Effector memory CD4-positive, alpha-beta T cell (primary cell): ENCODE results near the gene MRO.
"Not testable (repeated sequence)": the region's sequence is repeated elsewhere in the genome, so short reads cannot be mapped to it uniquely, and the experiment has no call there.

Experiments used
- DNase-seq, 3 donors: peaks; one replicate each; pipeline ENCODE4 v3.0.0-alpha.2; 2020
- H3K27ac ChIP-seq: 2 replicates; pipeline ENCODE4 v1.7.0; 2013; ENCODE audit warnings: mild to moderate bottlenecking, low read length, moderate library complexity; ENCODE audit not compliant: insufficient read depth, poor library complexity, severe bottlenecking
- H3K27me3 ChIP-seq: replicated peaks from 2 replicates; pipeline ENCODE4 v1.7.0; 2013; ENCODE audit warnings: mild to moderate bottlenecking, low read length; ENCODE audit not compliant: insufficient read depth, control insufficient read depth, poor library complexity, severe bottlenecking
- H3K36me3 ChIP-seq: 2 replicates; pipeline ENCODE4 v1.7.0; 2013; ENCODE audit warnings: mild to moderate bottlenecking, low read length, moderate library complexity; ENCODE audit not compliant: control insufficient read depth, insufficient read depth
- H3K4me1 ChIP-seq: 2 replicates; pipeline ENCODE4 v1.7.0; 2013; ENCODE audit warnings: low read length, mild to moderate bottlenecking; ENCODE audit not compliant: control insufficient read depth, insufficient read depth, poor library complexity, severe bottlenecking
- H3K4me3 ChIP-seq: 2 replicates; pipeline ENCODE4 v1.7.0; 2013; ENCODE audit warnings: low read length, low read depth, mild to moderate bottlenecking; ENCODE audit not compliant: insufficient read depth, poor library complexity, severe bottlenecking
- H3K9me3 ChIP-seq: 2 replicates; pipeline ENCODE4 v1.7.0; 2013; ENCODE audit warnings: mild to moderate bottlenecking, low read length, moderate library complexity; ENCODE audit not compliant: control insufficient read depth

Gene MRO

DNA sequence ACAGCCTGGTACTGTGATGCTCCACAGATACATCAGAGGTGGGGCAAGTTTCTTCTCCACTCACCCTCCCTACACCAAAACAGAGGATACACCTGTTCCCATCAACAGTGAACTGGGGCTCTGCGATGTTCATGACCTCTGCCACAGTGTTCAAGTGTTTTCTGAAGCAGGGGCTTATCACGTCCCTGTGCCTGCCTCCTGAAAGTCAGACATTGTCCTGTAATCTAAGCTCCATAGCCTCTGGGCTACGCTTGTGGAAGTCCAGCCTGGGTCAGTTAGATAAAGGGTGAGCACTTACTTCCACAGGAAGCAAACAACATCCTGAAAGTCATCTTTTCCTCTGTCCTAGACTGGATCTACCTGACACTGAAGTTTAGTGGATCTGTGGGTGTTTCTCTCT lies 20.2 kb upstream of the MRO start:
- no peaks in the 10 kb centered on the region for H3K36me3 ChIP-seq
- no peaks in the 10 kb centered on the region for H3K9me3 ChIP-seq
- H3K27ac ChIP-seq, result no peak overlapping the region
- H3K27me3 ChIP-seq, result no peaks in the 10 kb centered on the region
- DNase-seq, result no peak
- no peak overlapping the region for H3K4me3 ChIP-seq
- no peaks in the 10 kb centered on the region for H3K4me1 ChIP-seq

DNA sequence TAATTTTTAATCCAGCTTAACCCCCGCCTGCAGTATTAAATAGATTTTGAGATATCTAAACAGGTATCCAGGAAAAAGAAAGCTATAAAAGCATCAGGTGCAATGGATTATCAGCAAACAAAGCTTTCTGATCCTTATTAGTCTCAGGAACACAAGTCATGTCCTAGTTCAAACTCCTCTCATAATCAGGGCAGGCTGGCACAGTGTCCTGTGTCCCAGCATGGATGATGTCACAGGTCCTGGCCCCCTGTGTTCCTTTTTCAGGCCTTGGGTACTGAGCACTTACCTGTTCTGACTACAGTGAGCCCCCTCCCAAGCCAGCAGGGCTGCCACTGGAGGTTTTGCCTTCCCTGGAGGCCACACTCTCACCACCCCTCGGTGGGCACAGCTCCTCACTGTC lies 19.5 kb upstream of the MRO start:
- no peaks in the 10 kb centered on the region for H3K36me3 ChIP-seq
- no peak for DNase-seq
- H3K4me1 ChIP-seq, result no peaks in the 10 kb centered on the region
- no peaks in the 10 kb centered on the region for H3K27me3 ChIP-seq
- no peaks in the 10 kb centered on the region for H3K9me3 ChIP-seq
- no peak overlapping the region for H3K4me3 ChIP-seq
- no peak overlapping the region for H3K27ac ChIP-seq

DNA sequence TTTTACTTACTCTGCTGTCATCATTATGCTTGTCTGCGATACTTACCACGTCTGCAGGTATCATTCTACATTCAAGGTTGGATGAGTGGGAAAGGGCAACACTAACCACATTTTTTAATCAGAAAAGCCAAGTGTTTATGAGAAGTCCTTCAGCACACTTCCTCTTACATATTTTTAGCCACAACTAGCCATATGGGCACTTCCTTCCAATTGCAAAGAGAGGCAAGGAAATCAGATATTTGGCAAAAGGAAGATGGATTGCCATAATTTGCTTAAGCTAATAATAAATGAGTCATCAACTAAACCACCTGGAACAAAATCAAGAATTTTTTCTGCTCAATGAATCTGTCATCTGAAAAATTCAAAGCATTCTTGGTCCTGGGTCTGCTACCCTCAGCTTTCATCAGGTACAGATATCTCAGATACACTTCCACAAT lies 16.7 kb upstream of the MRO start:
- H3K9me3 ChIP-seq, result no peaks in the 10 kb centered on the region
- no peaks in the 10 kb centered on the region for H3K36me3 ChIP-seq
- H3K4me3 ChIP-seq, result no peak overlapping the region
- H3K27me3 ChIP-seq, result no peaks in the 10 kb centered on the region
- no peak overlapping the region for H3K27ac ChIP-seq
- DNase-seq, result no peak
- no peaks in the 10 kb centered on the region for H3K4me1 ChIP-seq

DNA sequence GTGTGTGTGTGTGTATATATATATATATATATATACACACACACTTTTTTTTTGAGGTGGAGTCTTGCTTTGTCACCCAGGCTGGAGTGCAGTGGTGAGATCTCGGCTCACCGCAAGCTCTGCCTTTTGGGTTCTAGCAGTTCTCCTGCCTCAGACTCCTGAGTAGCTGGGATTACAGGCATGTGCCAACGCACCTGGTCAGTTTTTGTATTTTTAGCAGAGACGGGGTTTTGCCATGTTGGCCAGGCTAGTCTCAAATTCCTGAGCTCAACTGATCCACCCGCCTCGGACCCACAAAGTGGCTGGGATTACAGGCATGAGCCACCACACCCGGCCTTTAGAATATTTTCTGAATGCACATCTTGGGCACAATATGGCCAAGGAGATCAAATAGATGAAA lies 13.7 kb upstream of the MRO start:
- not testable (repeated sequence) for H3K9me3 ChIP-seq, H3K4me3 ChIP-seq, H3K27me3 ChIP-seq, H3K27ac ChIP-seq, DNase-seq, H3K36me3 ChIP-seq, H3K4me1 ChIP-seq

DNA sequence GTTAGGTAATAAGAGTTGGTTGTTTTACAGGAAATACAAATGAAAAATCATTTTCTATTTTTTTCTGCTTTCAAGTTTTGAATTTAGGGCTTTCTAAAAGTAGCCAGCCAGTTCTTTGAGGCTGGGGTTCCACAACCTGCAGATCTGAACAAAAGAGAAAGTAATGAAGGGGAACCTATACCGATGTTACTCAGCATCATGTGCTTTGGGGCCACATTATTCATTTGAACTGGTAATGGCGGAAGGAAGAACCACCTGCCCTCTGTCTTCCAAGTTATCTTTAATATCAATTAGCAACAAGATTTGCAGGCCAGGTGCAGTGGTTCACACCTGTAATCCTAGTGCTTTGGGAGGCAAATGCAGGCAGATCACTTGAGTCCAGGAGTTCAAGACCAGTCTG lies 12.9 kb upstream of the MRO start:
- Histone ChIP-seq H3K27ac (no peak overlapping the region), H3K9me3 (no peaks in the 10 kb centered on the region), H3K4me3 (no peak overlapping the region), H3K36me3 (no peaks in the 10 kb centered on the region), H3K27me3 (no peaks in the 10 kb centered on the region), H3K4me1 (no peaks in the 10 kb centered on the region)
- DNase-seq, result no peak

DNA sequence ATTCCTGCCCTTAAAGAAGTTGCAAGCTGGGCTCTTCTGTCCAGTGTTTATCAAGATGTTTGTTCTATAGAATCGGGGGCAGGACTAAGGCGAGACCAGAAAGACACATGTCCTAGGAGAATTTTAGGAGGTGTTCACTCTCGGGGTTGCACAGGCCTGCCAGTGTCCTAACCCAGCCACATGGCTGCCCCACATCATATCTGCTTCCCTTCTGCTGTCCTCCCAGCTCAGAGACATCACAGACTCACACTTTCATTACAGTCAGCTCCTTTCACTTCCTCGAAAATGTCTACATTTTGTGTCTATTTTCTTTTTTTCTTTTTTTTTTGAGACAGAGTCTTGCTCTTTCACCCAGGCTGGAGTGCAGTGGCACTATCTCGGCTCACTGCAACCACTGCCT lies 10.7 kb upstream of the MRO start:
- Histone ChIP-seq H3K4me3 (no peak overlapping the region), H3K27ac (no peak overlapping the region), H3K4me1 (no peaks in the 10 kb centered on the region), H3K27me3 (no peaks in the 10 kb centered on the region), H3K9me3 (no peaks in the 10 kb centered on the region), H3K36me3 (no peaks in the 10 kb centered on the region)
- DNase-seq, result no peak

DNA sequence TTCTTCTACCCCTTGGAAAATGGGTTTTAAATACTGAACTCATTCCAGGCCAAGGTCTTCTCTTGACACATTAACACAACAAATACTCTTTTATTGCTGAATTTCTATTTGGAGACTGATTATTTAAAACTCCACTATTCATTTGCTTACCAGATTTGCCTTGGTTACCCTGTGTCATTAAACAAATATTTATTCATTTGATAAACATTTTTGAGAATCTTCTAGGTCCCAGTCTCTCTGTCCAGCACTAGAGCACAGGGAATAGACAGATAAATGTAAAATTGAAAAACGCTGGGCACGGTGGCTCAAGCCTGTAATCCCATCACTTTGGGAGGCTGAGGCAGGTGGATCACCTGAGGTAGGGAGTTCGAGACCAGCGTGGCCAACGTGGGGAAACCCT lies 9.8 kb upstream of the MRO start:
- no peaks in the 10 kb centered on the region for H3K9me3 ChIP-seq
- H3K4me1 ChIP-seq, result no peaks in the 10 kb centered on the region
- no peaks in the 10 kb centered on the region for H3K36me3 ChIP-seq
- no peak overlapping the region for H3K4me3 ChIP-seq
- H3K27me3 ChIP-seq, result no peaks in the 10 kb centered on the region
- H3K27ac ChIP-seq, result no peak overlapping the region
- DNase-seq, result no peak

DNA sequence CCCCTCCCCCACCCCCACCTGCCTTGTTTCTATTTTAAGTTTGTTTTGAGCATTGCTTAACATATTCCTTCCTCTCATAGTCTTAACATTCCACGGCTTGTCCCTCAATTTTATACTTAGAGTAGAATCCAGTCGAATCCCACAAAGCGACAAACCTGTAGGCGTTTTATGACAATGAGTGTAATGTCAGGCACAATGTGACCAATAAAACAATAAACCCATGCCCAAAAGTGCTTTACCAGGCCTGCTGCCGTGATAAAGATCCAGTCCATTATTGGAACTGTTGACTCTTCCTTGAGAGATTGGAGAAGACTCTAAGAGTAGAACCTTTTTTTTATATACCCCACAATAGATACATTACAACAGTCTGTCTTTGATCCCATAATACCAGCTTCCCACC lies 6.2 kb upstream of the MRO start:
- Histone ChIP-seq H3K27me3 (no peaks in the 10 kb centered on the region), H3K9me3 (no peaks in the 10 kb centered on the region), H3K36me3 (no peaks in the 10 kb centered on the region), H3K27ac (no peak overlapping the region), H3K4me3 (no peak overlapping the region), H3K4me1 (no peaks in the 10 kb centered on the region)
- DNase-seq, result no peak

DNA sequence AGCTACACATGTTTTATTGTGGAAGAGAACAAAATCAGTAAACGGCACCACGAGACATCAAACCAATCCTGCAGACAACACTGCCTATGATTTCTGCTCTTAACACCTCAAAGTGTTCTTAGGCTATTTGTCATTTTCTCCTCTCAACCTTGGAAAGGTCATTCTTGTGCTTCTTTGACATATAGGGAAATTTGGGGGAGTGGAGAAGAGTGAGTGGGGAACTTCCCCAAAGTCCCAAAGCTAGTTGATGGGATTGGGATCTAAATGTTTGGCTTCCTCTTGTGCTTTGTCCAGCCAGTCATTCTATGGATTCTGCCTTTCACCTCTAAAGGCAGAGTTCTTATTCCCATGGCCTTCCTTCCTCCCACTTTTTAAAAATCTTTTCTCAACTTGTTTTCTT lies 5.8 kb upstream of the MRO start:
- Histone ChIP-seq H3K36me3 (no peaks in the 10 kb centered on the region), H3K4me1 (no peaks in the 10 kb centered on the region), H3K9me3 (no peaks in the 10 kb centered on the region), H3K27me3 (no peaks in the 10 kb centered on the region), H3K27ac (no peak overlapping the region), H3K4me3 (no peak overlapping the region)
- DNase-seq, result no peak

DNA sequence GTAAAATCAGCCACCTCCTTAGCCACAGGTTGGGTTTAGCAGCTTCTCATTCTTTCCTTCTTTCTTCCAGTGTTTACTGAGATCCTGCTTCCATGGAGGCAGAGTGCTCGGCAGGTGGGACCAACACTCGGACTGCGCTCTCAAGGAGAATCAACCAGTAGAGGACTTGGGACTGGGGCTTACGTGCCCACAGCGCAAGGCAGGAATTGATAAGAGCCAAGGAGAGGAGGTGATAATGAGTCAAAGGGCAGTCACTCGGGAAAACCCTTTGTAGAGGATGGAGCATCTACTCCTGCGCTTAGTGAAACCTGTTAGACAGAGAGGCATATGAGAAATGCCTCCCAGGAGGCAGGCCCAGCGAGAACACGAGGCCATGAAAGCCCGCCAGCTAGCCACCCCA lies 2.9 kb upstream of the MRO start:
- no peak overlapping the region for H3K4me3 ChIP-seq
- peaks cover 7% of the 10 kb centered on the region for H3K4me1 ChIP-seq
- H3K27me3 ChIP-seq, result peaks cover 7% of the 10 kb centered on the region
- H3K36me3 ChIP-seq, result no peaks in the 10 kb centered on the region
- H3K9me3 ChIP-seq, result no peaks in the 10 kb centered on the region
- no peak overlapping the region for H3K27ac ChIP-seq
- no peak for DNase-seq

DNA sequence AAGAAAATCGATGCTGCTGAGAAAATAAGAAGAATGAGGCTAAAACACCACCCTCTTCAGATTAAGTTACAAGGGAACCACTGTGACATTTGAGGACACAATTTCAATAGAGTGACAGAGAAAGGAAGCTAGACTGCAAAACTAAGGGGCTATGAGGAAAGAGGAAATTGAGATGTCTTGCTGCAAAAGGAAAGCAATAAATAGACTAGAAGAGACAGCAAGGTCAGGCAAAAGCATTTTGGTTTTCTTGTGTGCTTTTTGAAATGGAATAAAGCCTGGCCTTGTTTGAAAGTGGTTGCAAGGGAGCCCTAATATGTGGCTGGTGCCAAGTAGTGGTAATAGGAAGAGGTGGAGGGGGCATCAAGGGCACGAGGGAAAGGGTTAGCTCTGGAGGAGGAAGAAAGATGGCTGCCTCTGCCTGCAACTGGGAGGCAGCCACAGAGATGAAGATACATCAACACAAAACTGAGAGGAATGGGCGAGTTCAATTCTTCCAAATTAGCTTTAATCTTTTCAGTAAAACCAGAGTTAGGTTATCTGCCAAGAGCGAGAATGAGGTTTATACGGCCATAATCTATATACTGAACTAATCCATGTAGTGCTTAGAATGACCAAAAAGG lies 1.2 kb upstream of the MRO start:
- DNase-seq, result no peak
- no peak overlapping the region for H3K27ac ChIP-seq
- no peak overlapping the region for H3K4me3 ChIP-seq

More for the DNA sequence above, 1.2 kb upstream of the MRO start:
- Histone ChIP-seq H3K9me3 (no peaks in the 10 kb centered on the region), H3K4me1 (peaks cover 7% of the 10 kb centered on the region), H3K36me3 (no peaks in the 10 kb centered on the region), H3K27me3 (peaks cover 7% of the 10 kb centered on the region)
